Panc1 (cell line): ENCODE measurements around the gene CDC42BPA. TPM values are rescaled to one million over a fixed set of nuclear protein-coding genes. Genes with fewer than 3 reads are reported as not detected.
A peak's percentile ranks its signal among the peaks of the same experiment; 100 is the strongest.

Experiments
- ATAC-seq: fragments of 200-7000 bp; cut with Tn5 transposase; 2 replicates; pipeline ENCODE4 v1.9.1; 2020; ENCODE audit warnings: mild to moderate bottlenecking, moderate library complexity
- BruUV-seq: library from RNA; stranded (reverse); fragments of 400-500 nt; replicated peaks from 2 replicates; lab custom pipeline; 2021; lab: Mats Ljungman, UMichigan
- CTCF ChIA-PET: fragments of 300-600 bp; sonication (Branson Sonifier 250); formaldehyde crosslinking; loops from one replicate; lab custom pipeline; 2022; ENCODE audit warnings: antibody characterized with exemption; lab: Charles Lee
- POLR2A ChIA-PET: fragments of 300-600 bp; sonication (Branson Sonifier 250); formaldehyde crosslinking; loops from one replicate; lab custom pipeline; 2022; ENCODE audit warnings: antibody characterized with exemption; lab: Charles Lee
- DNase-seq: peaks from one replicate; pipeline ENCODE4 v3.0.0-alpha.2; 2010; ENCODE audit warnings: low read depth, low spot score
- H3K27ac ChIP-seq: 2 replicates; pipeline ENCODE4 v1.5.1; 2011; ENCODE audit warnings: mild to moderate bottlenecking, low read length, inconsistent platforms
- H3K27me3 ChIP-seq: fragments of 200-500 bp; sonication (Bioruptor generic); 2 replicates; pipeline ENCODE4 v1.6.0; 2014; ENCODE audit warnings: low read length, inconsistent platforms; ENCODE audit not compliant: control insufficient read depth, insufficient read depth
- H3K36me3 ChIP-seq: fragments of 200-500 bp; sonication (Bioruptor generic); 2 replicates; pipeline ENCODE4 v1.5.1; 2014; ENCODE audit warnings: inconsistent platforms, mild to moderate bottlenecking, low read length, moderate library complexity; ENCODE audit not compliant: control insufficient read depth, insufficient read depth
- H3K4me1 ChIP-seq: 2 replicates; pipeline ENCODE4 v1.5.1; 2011; ENCODE audit warnings: inconsistent platforms, mild to moderate bottlenecking, low read length, moderate library complexity; ENCODE audit not compliant: control insufficient read depth, insufficient read depth
- H3K4me3 ChIP-seq, 2 experiments: 2 replicates each; pipeline ENCODE4 v1.5.1; 2011 to 2012; ENCODE audit warnings: low read depth in 2 of 2, low read length in 2 of 2, mild to moderate bottlenecking in 2 of 2, inconsistent platforms in 1 of 2, moderate library complexity in 1 of 2
- H3K9me3 ChIP-seq: fragments of 200-500 bp; sonication (Bioruptor generic); 2 replicates; pipeline ENCODE4 v1.5.1; 2014; ENCODE audit warnings: low read depth, mild to moderate bottlenecking, inconsistent platforms, low read length, moderate library complexity; ENCODE audit not compliant: control insufficient read depth, insufficient read depth
- POLR2AphosphoS5 ChIP-seq: IDR thresholded peaks from 2 replicates; pipeline ENCODE4 v1.6.1; 2012; ENCODE audit warnings: mild to moderate bottlenecking, low read depth, low read length, moderate library complexity
- SIN3A ChIP-seq: IDR thresholded peaks from 2 replicates; pipeline ENCODE4 v1.6.1; 2012; ENCODE audit warnings: low read depth, mild to moderate bottlenecking, low read length, moderate library complexity, borderline replicate concordance; ENCODE audit not compliant: insufficient read depth
- TCF7L2 ChIP-seq: IDR thresholded peaks from 2 replicates; pipeline ENCODE4 v1.6.1; 2011; ENCODE audit warnings: mild to moderate bottlenecking, low read depth, low read length, inconsistent platforms
- in situ Hi-C: cut with HindIII; loops from 2 replicates; pipeline ENCODE4 v1.10.0; 2016; ENCODE audit warnings: low sequenced_read_pairs, low pct_unique_long_range_greater_than_20kb
- intact Hi-C: fragments of 100-400 bp; cut with micrococcal nuclease; formaldehyde crosslinking; loops from one replicate; pipeline ENCODE4 v1.10.0; 2022; ENCODE audit not compliant: unreplicated experiment
- total RNA-seq: library from RNA; stranded (reverse); gene quantifications from one replicate; pipeline ENCODE4 v1.2.1, GENCODE V29; 2021; ENCODE audit not compliant: unreplicated experiment
- TF ChIP-seq, protein P1 (sequence below): fragments of 450-650 bp; IDR thresholded peaks from 2 replicates; pipeline ENCODE4 v1.5.1; 2017; ENCODE audit warnings: mild to moderate bottlenecking
- TF ChIP-seq, protein P2 (sequence below), 2 experiments: IDR thresholded peaks; 2 replicates each; pipeline ENCODE4 v1.6.1; 2011 to 2012; ENCODE audit warnings: low read depth in 2 of 2, control low read depth in 1 of 2, low read length in 1 of 2, mild to moderate bottlenecking in 1 of 2, moderate library complexity in 1 of 2; ENCODE audit not compliant: insufficient read depth in 1 of 2

The CDC42BPA gene
- total RNA-seq, 1 experiment from 2014 or later, result 32.8 TPM

- no peak overlapping the region for H3K27ac ChIP-seq
- DNase-seq (no peak), ATAC-seq (no peak)
- TSS peak; percentile 59 for BruUV-seq
- intact Hi-C loops (no loop called here), in situ Hi-C loops (no loop called here)
- no peaks in the 10 kb centered on the region for H3K27me3 ChIP-seq
- no peak for TF ChIP-seq TCF7L2
- TF ChIP-seq SIN3A, result no peak
- TF ChIP-seq POLR2AphosphoS5, result no peak
- TF ChIP-seq, protein P1, sequence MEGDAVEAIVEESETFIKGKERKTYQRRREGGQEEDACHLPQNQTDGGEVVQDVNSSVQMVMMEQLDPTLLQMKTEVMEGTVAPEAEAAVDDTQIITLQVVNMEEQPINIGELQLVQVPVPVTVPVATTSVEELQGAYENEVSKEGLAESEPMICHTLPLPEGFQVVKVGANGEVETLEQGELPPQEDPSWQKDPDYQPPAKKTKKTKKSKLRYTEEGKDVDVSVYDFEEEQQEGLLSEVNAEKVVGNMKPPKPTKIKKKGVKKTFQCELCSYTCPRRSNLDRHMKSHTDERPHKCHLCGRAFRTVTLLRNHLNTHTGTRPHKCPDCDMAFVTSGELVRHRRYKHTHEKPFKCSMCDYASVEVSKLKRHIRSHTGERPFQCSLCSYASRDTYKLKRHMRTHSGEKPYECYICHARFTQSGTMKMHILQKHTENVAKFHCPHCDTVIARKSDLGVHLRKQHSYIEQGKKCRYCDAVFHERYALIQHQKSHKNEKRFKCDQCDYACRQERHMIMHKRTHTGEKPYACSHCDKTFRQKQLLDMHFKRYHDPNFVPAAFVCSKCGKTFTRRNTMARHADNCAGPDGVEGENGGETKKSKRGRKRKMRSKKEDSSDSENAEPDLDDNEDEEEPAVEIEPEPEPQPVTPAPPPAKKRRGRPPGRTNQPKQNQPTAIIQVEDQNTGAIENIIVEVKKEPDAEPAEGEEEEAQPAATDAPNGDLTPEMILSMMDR, result no peak
- TF ChIP-seq, protein P2, sequence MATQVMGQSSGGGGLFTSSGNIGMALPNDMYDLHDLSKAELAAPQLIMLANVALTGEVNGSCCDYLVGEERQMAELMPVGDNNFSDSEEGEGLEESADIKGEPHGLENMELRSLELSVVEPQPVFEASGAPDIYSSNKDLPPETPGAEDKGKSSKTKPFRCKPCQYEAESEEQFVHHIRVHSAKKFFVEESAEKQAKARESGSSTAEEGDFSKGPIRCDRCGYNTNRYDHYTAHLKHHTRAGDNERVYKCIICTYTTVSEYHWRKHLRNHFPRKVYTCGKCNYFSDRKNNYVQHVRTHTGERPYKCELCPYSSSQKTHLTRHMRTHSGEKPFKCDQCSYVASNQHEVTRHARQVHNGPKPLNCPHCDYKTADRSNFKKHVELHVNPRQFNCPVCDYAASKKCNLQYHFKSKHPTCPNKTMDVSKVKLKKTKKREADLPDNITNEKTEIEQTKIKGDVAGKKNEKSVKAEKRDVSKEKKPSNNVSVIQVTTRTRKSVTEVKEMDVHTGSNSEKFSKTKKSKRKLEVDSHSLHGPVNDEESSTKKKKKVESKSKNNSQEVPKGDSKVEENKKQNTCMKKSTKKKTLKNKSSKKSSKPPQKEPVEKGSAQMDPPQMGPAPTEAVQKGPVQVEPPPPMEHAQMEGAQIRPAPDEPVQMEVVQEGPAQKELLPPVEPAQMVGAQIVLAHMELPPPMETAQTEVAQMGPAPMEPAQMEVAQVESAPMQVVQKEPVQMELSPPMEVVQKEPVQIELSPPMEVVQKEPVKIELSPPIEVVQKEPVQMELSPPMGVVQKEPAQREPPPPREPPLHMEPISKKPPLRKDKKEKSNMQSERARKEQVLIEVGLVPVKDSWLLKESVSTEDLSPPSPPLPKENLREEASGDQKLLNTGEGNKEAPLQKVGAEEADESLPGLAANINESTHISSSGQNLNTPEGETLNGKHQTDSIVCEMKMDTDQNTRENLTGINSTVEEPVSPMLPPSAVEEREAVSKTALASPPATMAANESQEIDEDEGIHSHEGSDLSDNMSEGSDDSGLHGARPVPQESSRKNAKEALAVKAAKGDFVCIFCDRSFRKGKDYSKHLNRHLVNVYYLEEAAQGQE (IDR thresholded peaks at IDR 0.05; ENCODE audit: insufficient read depth in 1 of 2, low read depth in 2 of 2, low read length in 1 of 2), result no peak
- H3K4me3 ChIP-seq, result no peak overlapping the region
- ChIA-PET CTCF (no interaction called here), POLR2A (interaction anchor here (0.9 kb wide), 1 partner anchor 229 kb away, joined by 3 read pairs; no protein-coding TSS in a partner anchor)
- H3K9me3 ChIP-seq, result no peaks in the 10 kb centered on the region
- no peaks in the 10 kb centered on the region for H3K4me1 ChIP-seq
- H3K36me3 ChIP-seq, result no peaks in the 10 kb centered on the region
Observed at GRCh38 chr1:226990133-226990716, 328.1 kb downstream of the CDC42BPA start.

GRCh38 chr1:226989085-226989920 lies 329.0 kb downstream of the CDC42BPA start:
- Histone ChIP-seq H3K9me3 (no peaks in the 10 kb centered on the region), H3K27me3 (no peaks in the 10 kb centered on the region), H3K36me3 (no peaks in the 10 kb centered on the region), H3K4me3 (no peak overlapping the region), H3K4me1 (no peaks in the 10 kb centered on the region), H3K27ac (no peak overlapping the region)
- intact Hi-C loops (no loop called here), in situ Hi-C loops (no loop called here)
- DNase-seq (no peak), ATAC-seq (no peak)
- BruUV-seq, result no TSS peak
- no peak for TF ChIP-seq SIN3A
- TF ChIP-seq, protein P2 (IDR thresholded peaks at IDR 0.05; ENCODE audit: insufficient read depth in 1 of 2, low read depth in 2 of 2, low read length in 1 of 2), result no peak
- TF ChIP-seq TCF7L2, result no peak
- TF ChIP-seq, protein P1, result no peak
- TF ChIP-seq POLR2AphosphoS5, result no peak
- POLR2A ChIA-PET, result no interaction called here
- CTCF ChIA-PET, result no interaction called here
